COLO829 (cell line): ENCODE measurements around the gene RAI14.
A peak's percentile ranks its signal among the peaks of the same experiment; 100 is the strongest.
"Not testable (repeated sequence)": the region's sequence is repeated elsewhere in the genome, so short reads cannot be mapped to it uniquely, and the experiment has no call there.

Experiments
- DNase-seq: peaks from one replicate; pipeline ENCODE4 v3.0.0; 2012; ENCODE audit warnings: low spot score

RAI14 gene

GRCh38 chr5:34822956-34823715 lies 167.0 kb downstream of the RAI14 start:
- no peak for DNase-seq

- DNase-seq, result no peak
These were observed 170.2 kb downstream of the RAI14 start for GRCh38 chr5:34826347-34826746.

- DNase-seq, result no peak
These were observed 171.7 kb downstream of the RAI14 start for GRCh38 chr5:34827588-34828506.

GRCh38 chr5:34830827-34831226 lies 174.7 kb downstream of the RAI14 start:
- not testable (repeated sequence) for DNase-seq

- DNase-seq, result no peak
These were observed 175.2 kb downstream of the RAI14 start for GRCh38 chr5:34831303-34831702.

- no peak for DNase-seq
These were observed 176.4 kb downstream of the RAI14 start for GRCh38 chr5:34832568-34832967.

GRCh38 chr5:34833090-34833489 lies 177.0 kb downstream of the RAI14 start:
- DNase-seq, result no peak

GRCh38 chr5:34833976-34834793 lies 178.1 kb downstream of the RAI14 start:
- no peak for DNase-seq

GRCh38 chr5:34834794-34835089 lies 178.6 kb downstream of the RAI14 start:
- no peak for DNase-seq

- DNase-seq, result no peak
These were observed 179.5 kb downstream of the RAI14 start for GRCh38 chr5:34835664-34836063.

GRCh38 chr5:34838785-34839714 lies 182.9 kb downstream of the RAI14 start, which contains the start of gene TTC23L:
Gene TTC23L, plus strand, starts transcription at chr5:34839164. Its CDS starts 1,508 bp downstream, at chr5:34840672.
- peak; percentile 81 for DNase-seq

GRCh38 chr5:34841816-34842215 lies 185.7 kb downstream of the RAI14 start:
- no peak for DNase-seq

- no peak for DNase-seq
These were observed 186.4 kb downstream of the RAI14 start for GRCh38 chr5:34842554-34842953.

GRCh38 chr5:34843497-34843896 lies 187.4 kb downstream of the RAI14 start:
- DNase-seq, result no peak

GRCh38 chr5:34844106-34844505 lies 188.0 kb downstream of the RAI14 start:
- no peak for DNase-seq

- no peak for DNase-seq
These were observed 188.9 kb downstream of the RAI14 start for GRCh38 chr5:34844999-34845398.

GRCh38 chr5:34847056-34847455 lies 190.9 kb downstream of the RAI14 start:
- DNase-seq, result no peak

- no peak for DNase-seq
These were observed 191.4 kb downstream of the RAI14 start for GRCh38 chr5:34847552-34847951.

- no peak for DNase-seq
These were observed 192.1 kb downstream of the RAI14 start for GRCh38 chr5:34848230-34848629.

- DNase-seq, result no peak
These were observed 193.1 kb downstream of the RAI14 start for GRCh38 chr5:34849253-34849652.

GRCh38 chr5:34854459-34855174 lies 198.5 kb downstream of the RAI14 start:
- no peak for DNase-seq
